Kidney epithelial cell (primary cell): ENCODE measurements around the gene SAP30L. TPM values are rescaled to one million over a fixed set of nuclear protein-coding genes. Genes with fewer than 3 reads are reported as not detected.
A peak's percentile ranks its signal among the peaks of the same experiment; 100 is the strongest.

ENCODE experiments used
- DNase-seq: peaks from one replicate; pipeline ENCODE4 v3.0.0-alpha.2; 2010; ENCODE audit warnings: low read depth
- H3K27me3 ChIP-seq: 2 replicates; pipeline ENCODE4 v1.6.0; 2011; ENCODE audit warnings: low read length; ENCODE audit not compliant: control insufficient read depth, insufficient read depth
- H3K36me3 ChIP-seq: 2 replicates; pipeline ENCODE4 v1.5.1; 2011; ENCODE audit warnings: low read length; ENCODE audit not compliant: control insufficient read depth, insufficient read depth
- H3K4me3 ChIP-seq: 2 replicates; pipeline ENCODE4 v1.5.1; 2011; ENCODE audit warnings: low read depth, mild to moderate bottlenecking, control low read depth, low read length
- CTCF ChIP-seq: IDR thresholded peaks from 2 replicates; pipeline ENCODE4 v1.5.1; 2011; ENCODE audit warnings: mild to moderate bottlenecking, moderate library complexity, low read length, control low read depth, inconsistent platforms; ENCODE audit not compliant: insufficient read depth, poor library complexity, severe bottlenecking
- total RNA-seq: library from RNA; depleted of rRNA; stranded (reverse); fragments of >200 nt; gene quantifications from 2 replicates; pipeline ENCODE4 v1.2.3, GENCODE V29; 2015

SAP30L gene
- total RNA-seq, 1 donor from 2014 or later, result 30.8 TPM

DNA sequence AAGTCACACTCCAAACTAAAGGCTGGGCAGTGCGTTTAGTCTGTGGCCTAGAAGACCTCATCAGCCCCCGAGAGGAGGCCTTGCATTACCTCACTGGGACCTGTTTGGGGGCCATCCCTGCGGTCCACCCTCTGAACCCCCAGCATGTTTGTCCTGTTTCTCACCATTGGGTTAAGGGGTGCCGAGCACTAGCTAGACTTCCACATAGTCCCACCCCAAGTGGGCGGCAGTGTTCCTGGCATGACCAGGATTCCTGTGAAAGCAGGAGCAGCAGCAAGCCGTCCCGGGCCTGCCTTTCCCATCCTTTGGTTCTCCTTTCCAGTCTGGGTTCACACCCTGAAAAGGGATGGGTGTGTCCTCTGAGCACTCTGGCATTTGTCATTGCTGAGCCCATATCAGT lies 26.6 kb upstream of the SAP30L start:
- TF ChIP-seq CTCF, result no peak
- no peaks in the 10 kb centered on the region for H3K27me3 ChIP-seq
- no peak overlapping the region for H3K4me3 ChIP-seq
- peaks cover 2% of the 10 kb centered on the region for H3K36me3 ChIP-seq
- DNase-seq, result no peak

- Histone ChIP-seq H3K36me3 (no peaks in the 10 kb centered on the region), H3K4me3 (no peak overlapping the region), H3K27me3 (no peaks in the 10 kb centered on the region)
- no peak for DNase-seq
- peak; percentile 42 for TF ChIP-seq CTCF
Measured at GRCh38 chr5:154421868-154422267, 23.9 kb upstream of the SAP30L start.

DNA sequence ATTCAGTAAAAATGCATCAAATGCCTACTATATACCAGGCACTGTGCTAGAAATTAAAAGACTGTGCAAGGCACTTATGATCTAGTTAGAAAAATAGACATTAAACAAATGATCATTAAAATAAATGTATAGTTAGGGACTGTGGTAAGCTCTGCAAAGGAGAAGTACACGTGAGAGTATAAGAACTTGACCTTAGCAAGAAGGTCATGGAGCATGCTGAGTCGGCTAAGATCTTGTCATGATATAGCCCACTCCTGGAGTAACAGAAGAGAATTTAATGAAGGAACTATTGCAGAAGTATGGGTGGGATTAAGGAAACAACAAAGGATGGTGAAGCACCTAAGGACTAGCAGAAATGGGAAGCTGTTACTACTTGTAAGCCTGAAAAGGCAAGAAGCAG lies 23.5 kb upstream of the SAP30L start:
- Histone ChIP-seq H3K4me3 (no peak overlapping the region), H3K36me3 (no peaks in the 10 kb centered on the region), H3K27me3 (no peaks in the 10 kb centered on the region)
- DNase-seq, result no peak
- no peak for TF ChIP-seq CTCF

GRCh38 chr5:154428208-154428607 lies 17.6 kb upstream of the SAP30L start:
- H3K4me3 ChIP-seq, result no peak overlapping the region
- DNase-seq, result no peak
- no peaks in the 10 kb centered on the region for H3K36me3 ChIP-seq
- no peaks in the 10 kb centered on the region for H3K27me3 ChIP-seq
- no peak for TF ChIP-seq CTCF

GRCh38 chr5:154429341-154429740 lies 16.5 kb upstream of the SAP30L start:
- no peak for TF ChIP-seq CTCF

DNA sequence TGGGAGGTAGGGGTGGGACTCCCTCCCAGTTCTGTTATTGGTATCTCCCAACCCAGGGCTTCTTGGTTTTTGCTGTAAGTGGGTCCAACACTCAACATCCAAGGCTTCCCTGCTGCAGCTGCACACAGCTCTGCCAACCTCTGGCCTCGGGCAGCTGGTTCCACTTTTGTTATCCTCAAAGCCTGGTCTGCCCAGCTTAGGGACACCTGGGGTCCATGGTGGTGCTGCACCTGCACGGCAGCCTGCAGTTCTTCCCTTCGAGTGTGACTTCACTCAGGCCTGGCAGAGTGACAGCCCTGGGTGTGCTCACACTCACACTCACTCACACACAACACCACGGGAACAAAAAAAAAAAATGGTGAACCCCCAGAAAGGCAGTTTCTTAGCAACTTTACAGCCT lies 15.3 kb upstream of the SAP30L start:
- TF ChIP-seq CTCF, result no peak
- no peaks in the 10 kb centered on the region for H3K27me3 ChIP-seq
- no peak overlapping the region for H3K4me3 ChIP-seq
- DNase-seq, result no peak
- no peaks in the 10 kb centered on the region for H3K36me3 ChIP-seq

More at GRCh38 chr5:154429341-154429740, 16.5 kb upstream of the SAP30L start:
- H3K27me3 ChIP-seq, result no peaks in the 10 kb centered on the region
- no peak for DNase-seq
- no peaks in the 10 kb centered on the region for H3K36me3 ChIP-seq
- H3K4me3 ChIP-seq, result no peak overlapping the region
